SK-N-SH treated with all-trans-retinoic acid at 6 μM for 48 hours (cell line): ENCODE results near the gene PDCD1.

Experiments
- ARNTL ChIP-seq: fragments of 450-650 bp; formaldehyde crosslinking; IDR thresholded peaks from 2 replicates; pipeline ENCODE4 v1.5.0; 2020; ENCODE audit warnings: low read depth, mild to moderate bottlenecking, moderate library complexity, borderline replicate concordance
- ESRRG ChIP-seq: fragments of 250-450 bp; sonication (Bioruptor Pico); IDR thresholded peaks from 2 replicates; pipeline ENCODE4 v1.6.1; 2021; ENCODE audit warnings: mild to moderate bottlenecking
- GLIS3 ChIP-seq: fragments of 250-450 bp; sonication (Bioruptor Pico); IDR thresholded peaks from 2 replicates; pipeline ENCODE4 v1.5.0; 2020; ENCODE audit warnings: mild to moderate bottlenecking, moderate library complexity
- ISL1 ChIP-seq: fragments of 250-450 bp; sonication (Bioruptor Pico); IDR thresholded peaks from 2 replicates; pipeline ENCODE4 v2.1.2; 2022; ENCODE audit warnings: mild to moderate bottlenecking, moderate library complexity
- RARB ChIP-seq: fragments of 250-450 bp; sonication (Bioruptor Pico); IDR thresholded peaks from 2 replicates; pipeline ENCODE4 v1.8.0; 2021; ENCODE audit warnings: mild to moderate bottlenecking, moderate library complexity
- TOX ChIP-seq: fragments of 250-450 bp; sonication (Bioruptor Pico); IDR thresholded peaks from 2 replicates; pipeline ENCODE4 v1.8.0; 2021; ENCODE audit warnings: mild to moderate bottlenecking, moderate library complexity, borderline replicate concordance
- ZNF565 ChIP-seq: fragments of 450-650 bp; formaldehyde crosslinking; conservative IDR thresholded peaks from 2 replicates; pipeline ENCODE4 v1.5.0; 2020; ENCODE audit warnings: low read depth, mild to moderate bottlenecking, moderate library complexity
- ZNF8 ChIP-seq: fragments of 450-650 bp; formaldehyde crosslinking; IDR thresholded peaks from 2 replicates; pipeline ENCODE4 v1.5.0; 2020; ENCODE audit warnings: mild to moderate bottlenecking, moderate library complexity

DNA sequence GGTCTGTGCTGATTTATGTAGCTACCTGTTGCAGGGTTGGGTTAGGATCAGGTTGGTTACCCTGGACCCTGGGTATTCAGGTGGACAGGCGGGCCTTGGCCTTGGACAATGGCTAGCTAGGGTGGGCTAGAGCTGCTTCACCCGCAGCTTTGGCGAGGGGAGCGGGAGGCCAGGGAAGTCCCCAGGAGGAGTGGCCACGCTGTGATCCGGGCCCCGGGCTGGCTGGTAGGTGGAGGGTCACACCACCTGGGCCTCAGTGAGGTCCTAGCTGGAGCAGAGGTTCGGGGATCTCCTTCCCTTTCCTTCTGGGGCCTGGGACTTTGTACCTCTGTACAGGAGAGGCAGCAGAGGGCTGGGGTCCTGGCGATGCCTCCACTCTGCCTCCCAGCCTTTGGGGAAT is 20.6 kb upstream of the PDCD1 start:
- TF ChIP-seq TOX: no peak
- TF ChIP-seq ZNF8: no peak
- no peak for TF ChIP-seq RARB (CRISPR knock-in tag)
- no peak for TF ChIP-seq GLIS3 (CRISPR knock-in tag)
- TF ChIP-seq ISL1 (CRISPR knock-in tag): no peak
- TF ChIP-seq ZNF565 (CRISPR knock-in tag): no peak
- no peak for TF ChIP-seq ESRRG (CRISPR knock-in tag)
- no peak for TF ChIP-seq ARNTL (CRISPR knock-in tag)
